ENCODE results near the gene RANBP3.

The RANBP3 gene

DNA sequence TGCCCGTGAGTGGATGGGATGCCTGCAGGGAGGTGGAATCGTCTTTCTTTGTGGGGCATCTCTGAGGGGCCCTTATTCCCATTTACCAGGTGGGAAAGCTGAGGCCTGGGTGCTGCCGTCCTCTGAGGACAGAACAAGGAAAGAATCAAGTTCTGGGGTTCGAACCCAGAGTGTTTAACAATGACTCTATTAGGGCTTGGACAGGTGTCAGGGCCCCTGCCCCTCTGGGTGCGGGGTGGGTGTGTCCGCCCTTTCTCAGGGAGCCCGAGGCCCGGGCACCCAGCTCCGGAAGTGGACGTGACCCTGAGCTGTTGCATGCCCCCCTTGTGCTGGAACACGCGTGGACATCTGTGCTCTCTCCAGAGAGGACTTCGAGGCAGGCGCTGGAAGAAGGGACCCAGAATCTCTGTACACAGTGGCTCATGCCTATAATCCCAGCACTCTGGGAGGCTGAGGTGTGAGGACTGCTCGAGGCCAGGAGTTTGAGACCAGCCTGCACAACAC is 85.1 kb downstream of the RANBP3 start:
- no peak for ATAC-seq
- TF ChIP-seq ESRRG (CRISPR knock-in tag; IDR thresholded peaks at IDR 0.05) (no peak), ZFP3 (CRISPR knock-in tag; IDR thresholded peaks at IDR 0.05) (no peak), OSR1 (CRISPR knock-in tag; IDR thresholded peaks at IDR 0.05) (no peak), ZC3H10 (CRISPR knock-in tag; IDR thresholded peaks at IDR 0.05) (no peak), GLIS3 (CRISPR knock-in tag; IDR thresholded peaks at IDR 0.05) (no peak), ZNF565 (CRISPR knock-in tag; conservative IDR thresholded peaks at IDR 0.05; ENCODE audit: low read depth) (no peak), SNAI2 (CRISPR knock-in tag; IDR thresholded peaks at IDR 0.05) (no peak), TCF4 (CRISPR knock-in tag; IDR thresholded peaks at IDR 0.05; ENCODE audit: borderline replicate concordance) (no peak), BACH2 (CRISPR knock-in tag; IDR thresholded peaks at IDR 0.05; ENCODE audit: borderline replicate concordance) (no peak)
- TF ChIP-seq, protein P1, sequence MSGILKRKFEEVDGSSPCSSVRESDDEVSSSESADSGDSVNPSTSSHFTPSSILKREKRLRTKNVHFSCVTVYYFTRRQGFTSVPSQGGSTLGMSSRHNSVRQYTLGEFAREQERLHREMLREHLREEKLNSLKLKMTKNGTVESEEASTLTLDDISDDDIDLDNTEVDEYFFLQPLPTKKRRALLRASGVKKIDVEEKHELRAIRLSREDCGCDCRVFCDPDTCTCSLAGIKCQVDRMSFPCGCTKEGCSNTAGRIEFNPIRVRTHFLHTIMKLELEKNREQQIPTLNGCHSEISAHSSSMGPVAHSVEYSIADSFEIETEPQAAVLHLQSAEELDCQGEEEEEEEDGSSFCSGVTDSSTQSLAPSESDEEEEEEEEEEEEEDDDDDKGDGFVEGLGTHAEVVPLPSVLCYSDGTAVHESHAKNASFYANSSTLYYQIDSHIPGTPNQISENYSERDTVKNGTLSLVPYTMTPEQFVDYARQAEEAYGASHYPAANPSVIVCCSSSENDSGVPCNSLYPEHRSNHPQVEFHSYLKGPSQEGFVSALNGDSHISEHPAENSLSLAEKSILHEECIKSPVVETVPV (CRISPR knock-in tag; IDR thresholded peaks at IDR 0.05): no peak
- TF ChIP-seq, protein P2, sequence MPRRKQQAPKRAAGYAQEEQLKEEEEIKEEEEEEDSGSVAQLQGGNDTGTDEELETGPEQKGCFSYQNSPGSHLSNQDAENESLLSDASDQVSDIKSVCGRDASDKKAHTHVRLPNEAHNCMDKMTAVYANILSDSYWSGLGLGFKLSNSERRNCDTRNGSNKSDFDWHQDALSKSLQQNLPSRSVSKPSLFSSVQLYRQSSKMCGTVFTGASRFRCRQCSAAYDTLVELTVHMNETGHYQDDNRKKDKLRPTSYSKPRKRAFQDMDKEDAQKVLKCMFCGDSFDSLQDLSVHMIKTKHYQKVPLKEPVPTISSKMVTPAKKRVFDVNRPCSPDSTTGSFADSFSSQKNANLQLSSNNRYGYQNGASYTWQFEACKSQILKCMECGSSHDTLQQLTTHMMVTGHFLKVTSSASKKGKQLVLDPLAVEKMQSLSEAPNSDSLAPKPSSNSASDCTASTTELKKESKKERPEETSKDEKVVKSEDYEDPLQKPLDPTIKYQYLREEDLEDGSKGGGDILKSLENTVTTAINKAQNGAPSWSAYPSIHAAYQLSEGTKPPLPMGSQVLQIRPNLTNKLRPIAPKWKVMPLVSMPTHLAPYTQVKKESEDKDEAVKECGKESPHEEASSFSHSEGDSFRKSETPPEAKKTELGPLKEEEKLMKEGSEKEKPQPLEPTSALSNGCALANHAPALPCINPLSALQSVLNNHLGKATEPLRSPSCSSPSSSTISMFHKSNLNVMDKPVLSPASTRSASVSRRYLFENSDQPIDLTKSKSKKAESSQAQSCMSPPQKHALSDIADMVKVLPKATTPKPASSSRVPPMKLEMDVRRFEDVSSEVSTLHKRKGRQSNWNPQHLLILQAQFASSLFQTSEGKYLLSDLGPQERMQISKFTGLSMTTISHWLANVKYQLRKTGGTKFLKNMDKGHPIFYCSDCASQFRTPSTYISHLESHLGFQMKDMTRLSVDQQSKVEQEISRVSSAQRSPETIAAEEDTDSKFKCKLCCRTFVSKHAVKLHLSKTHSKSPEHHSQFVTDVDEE (CRISPR knock-in tag; IDR thresholded peaks at IDR 0.05): no peak
- TF ChIP-seq, protein P3, sequence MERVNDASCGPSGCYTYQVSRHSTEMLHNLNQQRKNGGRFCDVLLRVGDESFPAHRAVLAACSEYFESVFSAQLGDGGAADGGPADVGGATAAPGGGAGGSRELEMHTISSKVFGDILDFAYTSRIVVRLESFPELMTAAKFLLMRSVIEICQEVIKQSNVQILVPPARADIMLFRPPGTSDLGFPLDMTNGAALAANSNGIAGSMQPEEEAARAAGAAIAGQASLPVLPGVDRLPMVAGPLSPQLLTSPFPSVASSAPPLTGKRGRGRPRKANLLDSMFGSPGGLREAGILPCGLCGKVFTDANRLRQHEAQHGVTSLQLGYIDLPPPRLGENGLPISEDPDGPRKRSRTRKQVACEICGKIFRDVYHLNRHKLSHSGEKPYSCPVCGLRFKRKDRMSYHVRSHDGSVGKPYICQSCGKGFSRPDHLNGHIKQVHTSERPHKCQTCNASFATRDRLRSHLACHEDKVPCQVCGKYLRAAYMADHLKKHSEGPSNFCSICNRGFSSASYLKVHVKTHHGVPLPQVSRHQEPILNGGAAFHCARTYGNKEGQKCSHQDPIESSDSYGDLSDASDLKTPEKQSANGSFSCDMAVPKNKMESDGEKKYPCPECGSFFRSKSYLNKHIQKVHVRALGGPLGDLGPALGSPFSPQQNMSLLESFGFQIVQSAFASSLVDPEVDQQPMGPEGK (CRISPR knock-in tag; IDR thresholded peaks at IDR 0.05; ENCODE audit: borderline replicate concordance): no peak

DNA sequence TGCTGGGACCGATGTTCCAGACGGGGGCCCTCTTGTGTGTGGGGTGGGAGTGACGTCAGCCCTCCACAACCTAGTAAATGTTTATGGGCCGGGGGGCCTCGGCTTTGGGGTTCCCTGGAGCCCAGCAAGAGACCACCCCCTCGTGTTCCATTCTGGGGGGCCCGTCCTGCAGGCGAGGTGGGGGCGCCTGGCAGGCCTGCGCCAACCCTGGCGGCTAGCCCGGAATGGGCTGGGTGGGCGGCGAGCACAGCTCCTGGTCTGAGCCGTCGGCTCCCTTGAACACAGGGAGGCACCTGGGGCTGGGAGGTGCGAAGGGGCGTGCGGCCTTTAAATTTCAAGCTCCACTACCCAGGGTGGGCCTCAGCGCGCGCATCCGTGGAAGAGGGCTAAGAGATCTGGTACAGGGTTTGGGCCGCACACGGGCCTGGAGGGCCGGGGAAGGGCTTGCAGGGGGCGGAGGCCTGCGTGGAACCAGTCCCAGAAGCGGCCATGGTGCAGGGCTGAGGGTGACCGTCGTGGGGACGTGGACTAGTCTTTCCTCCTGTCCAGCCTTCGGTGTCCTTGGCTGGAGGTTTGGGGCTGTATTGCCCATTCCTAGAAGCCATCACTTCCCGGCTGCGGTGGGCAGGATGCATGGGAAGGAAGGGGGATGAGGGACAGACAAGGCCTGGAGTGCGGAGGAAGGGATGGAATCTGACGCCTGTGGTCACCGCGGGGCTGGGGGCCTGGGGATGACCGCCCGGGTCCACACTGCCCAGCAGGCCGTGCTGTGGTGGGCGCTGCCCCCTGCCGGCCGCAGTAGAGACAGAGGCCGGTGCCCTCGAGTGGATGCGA is 85.8 kb downstream of the RANBP3 start:
- TF ChIP-seq, protein P2 (CRISPR knock-in tag; IDR thresholded peaks at IDR 0.05): no peak
- TF ChIP-seq BACH2 (CRISPR knock-in tag; IDR thresholded peaks at IDR 0.05; ENCODE audit: borderline replicate concordance) (no peak), TOX (CRISPR knock-in tag; IDR thresholded peaks at IDR 0.05; ENCODE audit: borderline replicate concordance) (no peak), ZNF8 (CRISPR knock-in tag; IDR thresholded peaks at IDR 0.05) (no peak), ZFP30 (CRISPR knock-in tag; IDR thresholded peaks at IDR 0.05) (no peak), ISL1 (CRISPR knock-in tag; IDR thresholded peaks at IDR 0.05) (no peak), CSDC2 (CRISPR knock-in tag; IDR thresholded peaks at IDR 0.05) (no peak)

DNA sequence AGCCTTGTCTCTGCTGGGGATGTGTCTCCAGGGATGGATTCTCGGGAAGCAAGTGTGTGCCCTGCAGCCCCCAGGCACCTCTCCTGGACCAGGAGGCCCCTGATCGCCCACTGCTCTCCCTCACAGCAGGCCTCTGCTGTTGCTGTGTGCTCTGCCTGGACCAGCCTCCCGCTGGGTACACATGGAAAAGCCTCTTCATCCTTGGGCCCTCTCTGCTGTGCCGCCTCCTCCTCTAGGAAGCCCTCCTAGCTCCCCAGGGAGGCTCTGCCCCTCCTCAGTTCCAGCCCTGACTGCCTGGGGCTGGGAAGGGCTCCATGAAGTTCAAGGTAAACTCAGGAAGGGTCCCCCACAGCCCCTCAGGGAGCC is 86.4 kb downstream of the RANBP3 start:
- peak; percentile 6 for ATAC-seq
- TF ChIP-seq, protein P2 (CRISPR knock-in tag; IDR thresholded peaks at IDR 0.05): no peak
- TF ChIP-seq ZFP3 (CRISPR knock-in tag; IDR thresholded peaks at IDR 0.05) (no peak), ZNF565 (CRISPR knock-in tag; conservative IDR thresholded peaks at IDR 0.05; ENCODE audit: low read depth) (no peak), SNAI2 (CRISPR knock-in tag; IDR thresholded peaks at IDR 0.05) (no peak), GLIS3 (CRISPR knock-in tag; IDR thresholded peaks at IDR 0.05) (no peak), ISL1 (CRISPR knock-in tag; IDR thresholded peaks at IDR 0.05) (no peak), ESRRG (CRISPR knock-in tag; IDR thresholded peaks at IDR 0.05) (no peak), TCF4 (CRISPR knock-in tag; IDR thresholded peaks at IDR 0.05; ENCODE audit: borderline replicate concordance) (no peak), OSR1 (CRISPR knock-in tag; IDR thresholded peaks at IDR 0.05) (no peak), ZC3H10 (CRISPR knock-in tag; IDR thresholded peaks at IDR 0.05) (no peak), RARB (CRISPR knock-in tag; IDR thresholded peaks at IDR 0.05) (no peak), PPARA (CRISPR knock-in tag; IDR thresholded peaks at IDR 0.05; ENCODE audit: borderline replicate concordance) (no peak), BACH2 (CRISPR knock-in tag; IDR thresholded peaks at IDR 0.05; ENCODE audit: borderline replicate concordance) (no peak), TOX (CRISPR knock-in tag; IDR thresholded peaks at IDR 0.05; ENCODE audit: borderline replicate concordance) (no peak), ZNF8 (CRISPR knock-in tag; IDR thresholded peaks at IDR 0.05) (no peak), ZNF70 (CRISPR knock-in tag; IDR thresholded peaks at IDR 0.05) (no peak), CSDC2 (CRISPR knock-in tag; IDR thresholded peaks at IDR 0.05) (no peak)
- TF ChIP-seq, protein P4, sequence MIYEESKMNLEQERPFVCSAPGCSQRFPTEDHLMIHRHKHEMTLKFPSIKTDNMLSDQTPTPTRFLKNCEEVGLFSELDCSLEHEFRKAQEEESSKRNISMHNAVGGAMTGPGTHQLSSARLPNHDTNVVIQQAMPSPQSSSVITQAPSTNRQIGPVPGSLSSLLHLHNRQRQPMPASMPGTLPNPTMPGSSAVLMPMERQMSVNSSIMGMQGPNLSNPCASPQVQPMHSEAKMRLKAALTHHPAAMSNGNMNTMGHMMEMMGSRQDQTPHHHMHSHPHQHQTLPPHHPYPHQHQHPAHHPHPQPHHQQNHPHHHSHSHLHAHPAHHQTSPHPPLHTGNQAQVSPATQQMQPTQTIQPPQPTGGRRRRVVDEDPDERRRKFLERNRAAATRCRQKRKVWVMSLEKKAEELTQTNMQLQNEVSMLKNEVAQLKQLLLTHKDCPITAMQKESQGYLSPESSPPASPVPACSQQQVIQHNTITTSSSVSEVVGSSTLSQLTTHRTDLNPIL (CRISPR knock-in tag; IDR thresholded peaks at IDR 0.05; ENCODE audit: low read depth): no peak

More for the DNA sequence above, 85.8 kb downstream of the RANBP3 start:
- ATAC-seq: peak; percentile 75

All from SK-N-SH treated with all-trans-retinoic acid at 6 μM for 48 hours (cell line).